Measurements from ENCODE around the gene NFATC1. TPM values are rescaled to one million over a fixed set of nuclear protein-coding genes. Genes with fewer than 3 reads are reported as not detected.
A peak's percentile ranks its signal among the peaks of the same experiment; 100 is the strongest.
"Not testable (repeated sequence)": the region's sequence is repeated elsewhere in the genome, so short reads cannot be mapped to it uniquely, and the experiment has no call there.

NFATC1 gene
- total RNA-seq, 4 donors from 2014 or later = 2.1 to 41.3 (median 7.6) TPM

- DNase-seq = no peak
- Histone ChIP-seq H3K36me3 (peaks cover 0 to 15% (median 0%) of the 10 kb centered on the region in 3 donors), H3K4me1 (no peaks in the 10 kb centered on the region), H3K4me3 (no peak overlapping the region), H3K27ac (no peak overlapping the region), H3K27me3 (no peaks in the 10 kb centered on the region), H3K9me3 (no peaks in the 10 kb centered on the region)
- TF ChIP-seq, protein P1, sequence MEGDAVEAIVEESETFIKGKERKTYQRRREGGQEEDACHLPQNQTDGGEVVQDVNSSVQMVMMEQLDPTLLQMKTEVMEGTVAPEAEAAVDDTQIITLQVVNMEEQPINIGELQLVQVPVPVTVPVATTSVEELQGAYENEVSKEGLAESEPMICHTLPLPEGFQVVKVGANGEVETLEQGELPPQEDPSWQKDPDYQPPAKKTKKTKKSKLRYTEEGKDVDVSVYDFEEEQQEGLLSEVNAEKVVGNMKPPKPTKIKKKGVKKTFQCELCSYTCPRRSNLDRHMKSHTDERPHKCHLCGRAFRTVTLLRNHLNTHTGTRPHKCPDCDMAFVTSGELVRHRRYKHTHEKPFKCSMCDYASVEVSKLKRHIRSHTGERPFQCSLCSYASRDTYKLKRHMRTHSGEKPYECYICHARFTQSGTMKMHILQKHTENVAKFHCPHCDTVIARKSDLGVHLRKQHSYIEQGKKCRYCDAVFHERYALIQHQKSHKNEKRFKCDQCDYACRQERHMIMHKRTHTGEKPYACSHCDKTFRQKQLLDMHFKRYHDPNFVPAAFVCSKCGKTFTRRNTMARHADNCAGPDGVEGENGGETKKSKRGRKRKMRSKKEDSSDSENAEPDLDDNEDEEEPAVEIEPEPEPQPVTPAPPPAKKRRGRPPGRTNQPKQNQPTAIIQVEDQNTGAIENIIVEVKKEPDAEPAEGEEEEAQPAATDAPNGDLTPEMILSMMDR (IDR thresholded peaks at IDR 0.05) = no peak
- no peak for TF ChIP-seq POLR2A (IDR thresholded peaks at IDR 0.05)
Measured at GRCh38 chr18:79372461-79372860, 23.3 kb upstream of the NFATC1 start.

DNA sequence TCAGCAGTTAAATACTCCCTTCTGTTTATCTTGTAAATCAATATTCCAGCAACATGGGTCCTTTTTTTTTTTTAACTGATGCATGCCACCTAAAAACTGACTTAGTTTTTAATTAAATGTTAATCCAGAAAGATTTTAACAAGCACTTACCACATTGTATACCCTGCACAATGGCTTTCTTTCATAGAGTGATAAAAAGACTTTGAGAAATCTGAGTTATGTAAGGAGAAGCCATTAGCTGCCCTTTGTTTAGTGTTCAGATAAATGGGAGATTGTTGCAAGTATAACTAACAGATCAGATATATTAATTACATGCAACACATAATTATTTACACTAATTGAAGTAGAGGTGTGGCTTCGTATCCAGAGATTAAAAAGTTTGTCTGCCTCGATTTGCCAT, 22.7 kb upstream of the NFATC1 start:
- Histone ChIP-seq H3K9me3 (no peaks in the 10 kb centered on the region), H3K27me3 (no peaks in the 10 kb centered on the region), H3K36me3 (peaks cover 0 to 17% (median 0%) of the 10 kb centered on the region in 3 donors), H3K27ac (no peak overlapping the region), H3K4me1 (no peaks in the 10 kb centered on the region), H3K4me3 (no peak overlapping the region)
- no peak for TF ChIP-seq POLR2A (IDR thresholded peaks at IDR 0.05)
- DNase-seq = no peak

DNA sequence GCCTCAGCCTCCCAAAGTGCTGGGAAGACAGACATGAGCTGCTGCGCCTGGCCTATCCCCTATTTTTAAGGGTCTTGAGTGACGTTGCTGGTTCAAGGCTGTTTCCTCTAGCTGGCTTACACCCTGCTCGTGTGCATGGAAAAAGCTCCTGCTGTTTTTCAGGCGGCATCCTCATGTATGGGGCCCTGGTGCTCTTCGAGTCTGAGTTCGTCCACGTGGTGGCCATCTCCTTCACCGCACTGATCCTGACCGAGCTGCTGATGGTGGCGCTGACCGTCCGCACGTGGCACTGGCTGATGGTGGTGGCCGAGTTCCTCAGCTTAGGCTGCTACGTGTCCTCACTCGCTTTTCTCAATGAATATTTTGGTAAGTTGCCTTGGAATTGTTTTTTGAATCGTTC, 22.0 kb upstream of the NFATC1 start:
- no peaks in the 10 kb centered on the region for H3K9me3 ChIP-seq
- TF ChIP-seq POLR2A (IDR thresholded peaks at IDR 0.05) = no peak

GRCh38 chr18:79374408-79375171, 21.1 kb upstream of the NFATC1 start:
- H3K36me3 ChIP-seq = peaks cover 0 to 17% (median 0%) of the 10 kb centered on the region in 3 donors
- DNase-seq = peak in 1 of 3 donors; percentile 61
- no peaks in the 10 kb centered on the region for H3K27me3 ChIP-seq
- no peak overlapping the region for H3K27ac ChIP-seq
- H3K9me3 ChIP-seq = no peaks in the 10 kb centered on the region
- no peak overlapping the region for H3K4me3 ChIP-seq
- H3K4me1 ChIP-seq = peaks cover 0 to 6% (median 3%) of the 10 kb centered on the region in 4 donors
- TF ChIP-seq POLR2A (IDR thresholded peaks at IDR 0.05) = no peak
- TF ChIP-seq, protein P1 (IDR thresholded peaks at IDR 0.05) = no peak

More for the DNA sequence above, 22.0 kb upstream of the NFATC1 start:
- Histone ChIP-seq H3K27ac (no peak overlapping the region), H3K4me1 (peaks cover 0 to under 1% (median under 1%) of the 10 kb centered on the region in 4 donors), H3K36me3 (peaks cover 0 to 17% (median 0%) of the 10 kb centered on the region in 3 donors), H3K4me3 (no peak overlapping the region), H3K27me3 (no peaks in the 10 kb centered on the region)
- peak in 1 of 3 donors; percentile 14 for DNase-seq

DNA sequence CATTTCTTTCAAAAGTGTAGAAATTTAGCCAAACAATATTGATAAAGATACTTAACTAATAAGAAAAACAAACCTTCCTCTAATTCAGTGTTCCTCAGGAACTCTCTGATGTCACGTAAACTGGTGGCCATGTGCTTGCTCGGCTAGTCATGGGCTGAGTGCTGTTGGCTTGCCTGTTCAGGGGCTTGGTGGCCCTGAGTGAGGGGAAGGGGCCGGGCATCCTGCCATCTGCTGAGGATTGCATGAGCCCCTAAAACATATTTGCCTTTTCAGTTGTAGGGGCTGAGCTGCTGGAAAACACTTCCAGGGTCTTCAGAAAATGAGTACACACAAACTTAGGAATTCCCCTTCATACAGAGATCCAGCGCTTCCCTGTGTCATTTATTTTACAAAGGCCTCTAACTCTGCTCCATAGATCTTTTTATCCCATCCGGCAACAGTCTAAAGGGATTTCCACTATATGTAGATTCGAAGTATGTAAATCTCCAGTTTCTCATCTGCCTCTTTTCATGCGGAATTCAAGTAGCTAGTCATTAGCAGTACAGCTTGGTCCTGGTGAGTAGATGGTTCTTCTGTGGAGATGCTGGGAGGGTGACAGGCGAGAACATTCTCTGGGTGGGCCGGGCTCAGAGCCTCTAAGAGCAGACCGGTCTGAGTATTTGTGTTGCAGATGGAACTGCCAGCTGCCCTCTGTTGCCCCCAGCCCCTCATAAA, 20.1 kb upstream of the NFATC1 start:
- H3K9me3 ChIP-seq = no peaks in the 10 kb centered on the region
- peaks cover 0 to 6% (median 3%) of the 10 kb centered on the region in 4 donors for H3K4me1 ChIP-seq
- TF ChIP-seq POLR2A (IDR thresholded peaks at IDR 0.05) = no peak
- TF ChIP-seq, protein P1 (IDR thresholded peaks at IDR 0.05) = no peak
- peak in 1 of 3 donors; percentile 13 for DNase-seq
- H3K36me3 ChIP-seq = peaks cover 0 to 17% (median 0%) of the 10 kb centered on the region in 3 donors
- H3K27me3 ChIP-seq = no peaks in the 10 kb centered on the region
- H3K4me3 ChIP-seq = no peak overlapping the region
- no peak overlapping the region for H3K27ac ChIP-seq

GRCh38 chr18:79376661-79377060, 19.1 kb upstream of the NFATC1 start:
- peaks cover 0 to 17% (median 0%) of the 10 kb centered on the region in 3 donors for H3K36me3 ChIP-seq

More at GRCh38 chr18:79376661-79377060, 19.1 kb upstream of the NFATC1 start:
- peak in 1 of 3 donors; percentile 12 for DNase-seq
- not testable (repeated sequence) for H3K4me1 ChIP-seq, H3K9me3 ChIP-seq, H3K27me3 ChIP-seq, H3K4me3 ChIP-seq, H3K27ac ChIP-seq
